Large intestine (tissue), 3 donors: ENCODE results near the gene SLC22A15. TPM values are rescaled to one million over a fixed set of nuclear protein-coding genes. Genes with fewer than 3 reads are reported as not detected.
"Not testable (repeated sequence)": the region's sequence is repeated elsewhere in the genome, so short reads cannot be mapped to it uniquely, and the experiment has no call there.

Source experiments
- DNase-seq, 2 donors: peaks; one replicate each; pipeline versions ENCODE4 v3.0.0 to v3.0.0-alpha.2; 2013
- H3K27ac ChIP-seq: one replicate; pipeline ENCODE4 v1.5.1; 2013; ENCODE audit warnings: low read length
- H3K27me3 ChIP-seq: 2 replicates; pipeline ENCODE4 v1.6.1; 2013; ENCODE audit warnings: low read length; ENCODE audit not compliant: control insufficient read depth, insufficient read depth
- H3K36me3 ChIP-seq: 2 replicates; pipeline ENCODE4 v1.6.1; 2013; ENCODE audit warnings: low read length; ENCODE audit not compliant: control insufficient read depth, insufficient read depth
- H3K4me1 ChIP-seq: one replicate; pipeline ENCODE4 v1.6.1; 2013; ENCODE audit warnings: low read length; ENCODE audit not compliant: control insufficient read depth, insufficient read depth
- H3K4me3 ChIP-seq: one replicate; pipeline ENCODE4 v1.5.1; 2013; ENCODE audit warnings: low read length
- H3K9me3 ChIP-seq: one replicate; pipeline ENCODE4 v1.6.1; 2013; ENCODE audit warnings: mild to moderate bottlenecking, low read depth, low read length, moderate library complexity; ENCODE audit not compliant: control insufficient read depth
- WGBS: methylation state at CpG from one replicate; pipeline ENCODE4 v1.1.5; 2013; ENCODE audit warnings: low lambda C conversion rate; ENCODE audit not compliant: insufficient coverage; 5-methylcytosine and 5-hydroxymethylcytosine counted together
- polyA plus RNA-seq: library from polyadenylated mRNA; unstranded; fragments of 120-200 nt; gene quantifications from one replicate; pipeline ENCODE4 v1.2.1, GENCODE V29; 2013

Gene SLC22A15
- polyA plus RNA-seq, 1 donor = 2.8 TPM

DNA sequence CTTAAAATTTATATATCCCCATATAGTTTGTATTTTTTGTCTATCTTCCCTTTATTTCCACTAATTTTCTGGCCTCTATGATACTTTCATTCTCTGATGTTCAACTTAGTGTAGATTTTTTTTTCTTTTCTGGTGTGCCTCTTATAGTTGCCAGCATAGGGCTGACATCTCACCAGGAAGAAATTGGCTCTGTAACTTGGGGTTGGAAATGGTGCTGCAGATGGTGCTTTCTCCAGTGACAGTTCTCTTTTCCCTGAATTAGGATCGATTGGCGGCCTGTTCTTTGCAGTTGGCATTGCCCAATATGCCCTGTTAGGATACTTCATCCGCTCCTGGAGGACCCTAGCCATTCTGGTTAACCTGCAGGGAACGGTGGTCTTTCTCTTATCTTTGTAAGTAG, 50.3 kb downstream of the SLC22A15 start:
- no peak overlapping the region for H3K4me3 ChIP-seq
- H3K4me1 ChIP-seq = no peaks in the 10 kb centered on the region
- no peaks in the 10 kb centered on the region for H3K27me3 ChIP-seq
- no peaks in the 10 kb centered on the region for H3K36me3 ChIP-seq
- DNase-seq = no peak
- no peaks in the 10 kb centered on the region for H3K9me3 ChIP-seq
- no CpG with 5 or more reads among the region's 4 CpGs for WGBS
- H3K27ac ChIP-seq = no peak overlapping the region

DNA sequence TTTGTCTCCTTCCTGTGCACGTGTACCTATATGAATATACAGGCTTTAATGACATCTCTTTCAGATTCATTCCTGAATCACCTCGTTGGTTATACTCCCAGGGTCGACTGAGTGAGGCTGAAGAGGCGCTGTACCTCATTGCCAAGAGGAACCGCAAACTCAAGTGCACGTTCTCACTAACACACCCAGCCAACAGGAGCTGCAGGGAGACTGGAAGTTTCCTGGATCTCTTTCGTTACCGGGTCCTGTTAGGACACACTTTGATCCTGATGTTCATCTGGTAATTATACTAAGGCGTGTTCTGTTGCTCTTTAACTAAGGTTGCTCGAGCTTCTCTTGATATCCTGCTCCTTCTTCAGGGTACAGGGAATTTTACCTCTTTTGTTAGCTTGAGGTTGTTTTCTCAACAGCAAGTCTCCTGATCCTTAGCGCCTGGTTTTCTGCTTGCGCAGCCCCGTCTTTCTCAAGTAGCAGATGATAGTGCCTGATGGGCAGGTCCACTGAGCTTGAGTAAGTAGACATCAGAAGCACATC, 55.1 kb downstream of the SLC22A15 start:
- H3K36me3 ChIP-seq = peaks cover 3% of the 10 kb centered on the region
- whole genome bisulfite sequencing = no CpG with 5 or more reads among the region's 13 CpGs
- H3K4me1 ChIP-seq = no peaks in the 10 kb centered on the region
- peak; percentile 58 to 81 for DNase-seq
- no peak overlapping the region for H3K27ac ChIP-seq
- no peak overlapping the region for H3K4me3 ChIP-seq
- H3K27me3 ChIP-seq = no peaks in the 10 kb centered on the region
- H3K9me3 ChIP-seq = no peaks in the 10 kb centered on the region

DNA sequence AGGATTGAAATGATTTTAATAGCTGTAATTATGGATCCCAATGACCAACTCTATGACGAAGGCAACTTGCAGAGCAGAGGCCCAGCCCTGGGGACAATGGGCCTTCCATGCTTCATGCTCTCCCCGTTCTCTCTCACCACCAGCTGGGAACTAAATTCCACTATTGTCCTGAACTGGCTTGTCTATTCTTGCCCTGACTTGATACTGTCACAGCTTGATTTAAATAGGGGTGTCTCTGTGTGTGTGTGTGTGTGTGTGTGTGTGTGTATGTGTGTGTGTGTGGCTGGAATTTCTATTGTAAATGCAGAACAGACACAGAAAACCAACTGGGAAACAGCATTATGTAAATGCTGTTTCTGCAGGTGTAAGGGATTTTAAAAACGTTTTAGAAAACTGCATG, 57.0 kb downstream of the SLC22A15 start:
- DNase-seq = no peak
- no peak overlapping the region for H3K4me3 ChIP-seq
- no peaks in the 10 kb centered on the region for H3K9me3 ChIP-seq
- no peaks in the 10 kb centered on the region for H3K27me3 ChIP-seq
- 61% methylated on average over 2 of the region's 3 CpGs for WGBS
- no peak overlapping the region for H3K27ac ChIP-seq
- H3K36me3 ChIP-seq = peaks cover 3% of the 10 kb centered on the region
- no peaks in the 10 kb centered on the region for H3K4me1 ChIP-seq

DNA sequence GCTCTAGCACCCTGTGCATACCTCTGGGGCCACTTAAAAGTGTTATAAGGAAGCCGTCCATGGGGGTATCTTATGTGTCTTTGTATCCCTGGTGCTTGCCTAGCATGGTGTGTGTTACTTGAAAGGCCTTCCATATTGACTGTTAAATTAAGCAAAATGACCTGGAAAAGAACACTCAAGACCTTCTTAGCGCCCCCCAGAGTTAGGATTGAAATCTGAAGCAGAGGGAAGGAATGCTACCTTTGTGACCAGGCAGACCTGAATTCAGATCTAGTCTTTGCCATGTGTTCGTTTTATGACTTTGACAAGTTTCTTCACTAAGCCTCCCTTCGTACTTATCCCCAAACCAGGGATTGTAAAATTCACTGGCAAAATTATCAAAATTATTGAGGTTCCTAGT, 59.9 kb downstream of the SLC22A15 start:
- Histone ChIP-seq H3K27ac (no peak overlapping the region), H3K9me3 (no peaks in the 10 kb centered on the region), H3K4me1 (no peaks in the 10 kb centered on the region), H3K27me3 (no peaks in the 10 kb centered on the region), H3K4me3 (no peak overlapping the region), H3K36me3 (peaks cover 3% of the 10 kb centered on the region)
- WGBS = 67% methylated on average over 1 of the region's 4 CpGs
- no peak for DNase-seq

DNA sequence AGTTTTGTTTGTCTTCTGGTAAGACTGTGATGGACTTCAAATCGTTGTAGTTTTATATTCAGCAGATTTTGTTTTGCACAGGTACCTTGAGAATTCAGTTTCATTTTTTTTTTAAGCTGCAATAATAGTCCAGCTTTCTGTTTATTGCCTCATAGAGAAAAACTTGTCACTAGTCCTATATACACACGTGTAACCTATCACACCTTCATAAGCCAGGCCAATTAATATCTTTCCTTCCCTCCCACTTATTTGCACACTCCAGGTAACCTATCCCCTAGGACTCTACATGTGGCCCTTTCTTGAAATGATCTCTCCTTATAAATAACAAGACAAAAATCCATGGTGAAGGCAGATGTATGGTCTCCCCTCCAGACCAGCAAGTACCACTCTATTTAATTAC, 62.4 kb downstream of the SLC22A15 start:
- no peak overlapping the region for H3K27ac ChIP-seq
- H3K9me3 ChIP-seq = no peaks in the 10 kb centered on the region
- no peak overlapping the region for H3K4me3 ChIP-seq
- WGBS = 50% methylated on average over 1 of the region's 2 CpGs
- no peaks in the 10 kb centered on the region for H3K27me3 ChIP-seq
- H3K36me3 ChIP-seq = peaks cover 3% of the 10 kb centered on the region
- no peak for DNase-seq
- no peaks in the 10 kb centered on the region for H3K4me1 ChIP-seq

DNA sequence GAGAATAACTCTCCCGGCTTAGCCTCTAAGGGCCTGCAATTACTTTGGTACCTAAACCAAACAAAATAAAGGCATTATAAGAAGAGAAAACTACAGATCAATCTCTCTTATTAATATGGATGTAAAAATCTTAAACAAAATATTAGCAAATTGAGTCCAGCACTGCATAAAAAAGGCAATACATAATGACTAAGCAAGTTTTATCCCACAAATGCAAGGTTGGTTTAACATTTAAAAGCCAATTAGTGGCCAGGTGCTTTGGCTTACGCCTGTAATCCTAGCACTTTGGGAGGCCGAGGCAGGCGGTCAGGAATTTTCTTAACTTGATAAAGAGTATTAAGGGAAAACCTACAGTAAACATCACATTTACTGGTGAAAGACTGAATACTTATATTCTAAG, 67.8 kb downstream of the SLC22A15 start:
- Histone ChIP-seq H3K9me3 (no peaks in the 10 kb centered on the region), H3K27me3 (no peaks in the 10 kb centered on the region), H3K27ac (no peak overlapping the region), H3K36me3 (no peaks in the 10 kb centered on the region), H3K4me1 (no peaks in the 10 kb centered on the region), H3K4me3 (no peak overlapping the region)
- no peak for DNase-seq
- WGBS = 100% methylated on average over 1 of the region's 4 CpGs

DNA sequence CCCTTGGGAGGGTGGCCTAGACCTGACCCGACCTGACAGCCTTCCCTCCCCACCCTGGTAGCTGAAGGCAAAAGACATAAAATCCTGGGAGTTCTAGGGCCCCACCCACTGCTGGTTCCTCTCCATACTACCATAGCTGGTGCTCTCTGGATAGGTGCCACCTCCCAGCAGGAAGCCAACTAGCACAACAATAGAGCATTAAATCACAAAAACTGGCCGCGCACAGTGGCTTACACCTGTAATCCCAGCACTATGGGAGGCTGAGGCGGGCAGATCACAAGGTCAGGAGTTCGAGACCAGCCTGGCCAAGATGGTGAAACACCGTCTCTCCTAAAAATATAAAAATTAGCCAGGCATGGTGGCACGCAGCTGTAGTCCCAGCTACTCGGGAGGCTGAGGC, 70.6 kb downstream of the SLC22A15 start:
- H3K27ac ChIP-seq, H3K4me3 ChIP-seq, H3K27me3 ChIP-seq, DNase-seq, H3K4me1 ChIP-seq, H3K36me3 ChIP-seq, H3K9me3 ChIP-seq: not testable (repeated sequence)
- no CpG with 5 or more reads among the region's 8 CpGs for WGBS

DNA sequence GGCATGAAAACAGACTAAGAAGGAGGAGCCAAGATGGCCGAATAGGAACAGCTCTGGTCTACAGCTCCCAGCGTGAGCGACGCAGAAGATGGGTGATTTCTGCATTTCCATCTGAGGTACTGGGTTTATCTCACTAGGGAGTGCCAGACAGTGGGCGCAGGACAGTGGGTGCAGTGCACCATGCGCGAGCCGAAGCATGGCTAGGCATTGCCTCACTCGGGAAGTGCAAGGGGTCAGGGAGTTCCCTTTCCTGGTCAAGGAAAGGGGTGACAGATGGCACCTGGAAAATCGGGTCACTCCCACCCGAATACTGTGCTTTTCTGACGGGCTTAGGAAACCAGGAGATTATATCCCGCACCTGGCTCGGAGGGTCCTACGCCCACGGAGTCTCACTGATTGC, 75.6 kb downstream of the SLC22A15 start:
- not testable (repeated sequence) for H3K9me3 ChIP-seq, H3K27ac ChIP-seq, H3K36me3 ChIP-seq, H3K27me3 ChIP-seq, H3K4me1 ChIP-seq, H3K4me3 ChIP-seq, DNase-seq
- WGBS = no CpG with 5 or more reads among the region's 16 CpGs

DNA sequence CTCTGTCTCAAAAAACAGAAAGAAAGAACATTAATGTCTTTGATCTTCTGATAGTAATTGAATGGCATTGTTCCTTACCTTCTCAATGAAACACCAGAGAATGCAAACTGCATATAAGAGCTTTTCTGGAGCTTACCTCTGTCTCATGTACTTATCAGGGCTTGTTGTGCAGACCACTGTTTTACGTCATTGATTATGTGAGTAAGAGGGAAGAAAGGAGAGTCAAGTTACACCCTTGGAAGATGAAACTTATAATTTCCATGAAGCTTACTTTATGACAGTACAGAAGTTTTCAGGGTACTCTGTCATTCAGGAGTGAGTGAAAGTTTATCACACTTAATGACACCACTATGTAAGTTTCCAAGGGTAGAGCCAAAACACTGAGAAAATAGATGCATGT, 85.9 kb downstream of the SLC22A15 start:
- H3K4me3 ChIP-seq = no peak overlapping the region

DNA sequence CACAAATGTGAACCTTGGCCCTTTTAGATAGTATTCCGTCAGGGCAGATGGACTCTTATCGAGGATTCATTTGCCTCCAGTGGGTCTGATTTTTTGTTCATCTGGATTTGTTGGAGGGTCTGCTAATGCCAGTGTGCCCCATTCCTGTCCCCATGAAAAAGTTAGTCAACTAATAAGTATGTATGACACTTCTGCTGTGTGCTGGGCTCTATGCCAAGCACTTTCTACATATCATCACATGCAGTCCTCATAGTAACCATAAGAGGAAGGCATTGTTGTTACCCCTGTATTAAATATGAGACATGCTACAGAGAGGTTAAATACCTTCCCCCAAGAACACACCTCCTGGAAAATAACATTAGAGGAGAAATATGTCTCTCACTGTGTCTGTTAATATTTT, 88.3 kb downstream of the SLC22A15 start:
- Histone ChIP-seq H3K9me3 (no peaks in the 10 kb centered on the region), H3K27me3 (no peaks in the 10 kb centered on the region), H3K4me1 (no peaks in the 10 kb centered on the region), H3K36me3 (no peaks in the 10 kb centered on the region), H3K27ac (no peak overlapping the region), H3K4me3 (no peak overlapping the region)
- DNase-seq = peak; percentile 5 to 23
- no CpG with 5 or more reads among the region's 2 CpGs for WGBS

More for the DNA sequence above, 85.9 kb downstream of the SLC22A15 start:
- WGBS = no CpG with 5 or more reads among the region's 1 CpG
- no peak overlapping the region for H3K27ac ChIP-seq
- H3K9me3 ChIP-seq = no peaks in the 10 kb centered on the region
- no peaks in the 10 kb centered on the region for H3K4me1 ChIP-seq
- no peak for DNase-seq
- no peaks in the 10 kb centered on the region for H3K36me3 ChIP-seq
- H3K27me3 ChIP-seq = no peaks in the 10 kb centered on the region

DNA sequence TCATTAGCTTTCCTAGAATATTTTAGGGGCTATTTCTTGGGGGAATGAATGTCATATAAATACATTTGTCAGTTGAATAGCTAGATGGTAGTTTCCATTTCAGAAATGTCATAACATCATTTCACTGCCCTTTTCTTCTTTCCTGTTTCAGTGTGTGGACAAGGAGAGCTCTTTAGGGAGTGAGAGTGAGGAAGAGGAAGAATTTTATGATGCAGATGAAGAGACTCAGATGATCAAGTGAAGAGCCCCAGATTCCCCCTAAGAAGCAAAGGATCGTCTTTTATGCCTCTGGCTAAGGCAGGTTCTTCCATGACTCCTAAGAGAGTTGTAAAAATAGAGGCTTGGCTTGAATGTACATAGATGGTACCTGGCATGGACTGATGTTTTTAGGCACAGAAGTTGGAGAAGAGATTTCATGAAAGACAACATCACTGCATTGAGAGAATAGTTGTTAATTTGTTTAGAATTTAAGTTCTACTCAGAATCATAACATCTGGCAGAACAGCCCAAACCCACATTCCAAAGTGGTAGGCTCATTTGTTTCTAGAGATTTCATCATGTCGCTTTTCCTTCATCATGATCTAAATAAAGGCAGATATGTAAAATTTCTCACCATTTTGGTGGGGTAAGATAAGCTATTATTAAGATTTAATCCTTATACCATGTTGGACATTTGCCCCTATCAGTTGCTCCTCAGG, 90.7 kb downstream of the SLC22A15 start:
- no peak for DNase-seq
- Histone ChIP-seq H3K36me3 (no peaks in the 10 kb centered on the region), H3K27me3 (no peaks in the 10 kb centered on the region), H3K9me3 (no peaks in the 10 kb centered on the region), H3K4me1 (no peaks in the 10 kb centered on the region), H3K27ac (no peak overlapping the region), H3K4me3 (no peak overlapping the region)
- WGBS = 100% methylated on average over 1 of the region's 2 CpGs
